GM19023 (cell line): ENCODE data around the gene DNAH17.

Experiments
- ATAC-seq: cut with Tn5 transposase; IDR thresholded peaks from one replicate; pipeline ENCODE4 v1.9.1; 2021; ENCODE audit warnings: mild to moderate bottlenecking, moderate library complexity; ENCODE audit not compliant: unreplicated experiment

Gene DNAH17

DNA sequence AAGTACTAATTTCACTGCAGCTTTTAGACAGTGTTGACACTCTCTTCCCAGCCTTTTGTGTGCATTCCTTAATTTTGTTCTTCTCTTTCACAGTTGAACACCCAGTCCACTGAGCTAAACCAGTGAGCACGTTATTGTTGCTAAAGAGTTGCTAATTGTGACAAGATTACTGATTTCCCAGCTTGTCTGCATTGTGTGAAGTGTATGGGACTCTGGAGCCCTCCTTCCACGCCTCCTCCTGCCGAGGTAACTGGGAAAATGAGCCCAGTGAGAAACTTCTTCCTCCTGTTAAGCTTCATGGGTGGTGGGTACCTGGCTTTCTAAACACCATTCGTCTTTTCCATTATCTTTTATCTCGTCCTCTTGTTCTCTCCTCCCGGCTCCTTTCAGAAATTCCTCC lies 29.8 kb upstream of the DNAH17 start:
- no peak for ATAC-seq

DNA sequence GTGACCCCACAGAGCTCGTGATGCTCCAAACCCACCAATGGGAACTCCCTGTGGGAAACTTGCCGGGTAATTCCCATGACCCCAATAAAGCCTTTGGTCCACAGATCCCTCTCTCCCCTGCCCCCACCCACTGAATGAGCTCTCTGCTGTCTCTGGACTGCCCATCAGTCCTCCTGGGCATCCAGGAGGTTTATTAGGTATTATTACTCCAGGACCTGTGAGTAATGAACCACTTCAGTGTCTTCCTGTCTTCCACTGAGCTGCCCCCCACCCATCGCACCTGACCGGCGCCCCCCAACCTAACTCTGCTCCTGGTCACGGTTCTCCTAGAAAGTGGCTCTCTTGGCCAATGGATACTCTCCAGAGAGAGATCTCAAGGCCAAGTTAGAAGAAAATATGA lies 28.7 kb upstream of the DNAH17 start:
- no peak for ATAC-seq

DNA sequence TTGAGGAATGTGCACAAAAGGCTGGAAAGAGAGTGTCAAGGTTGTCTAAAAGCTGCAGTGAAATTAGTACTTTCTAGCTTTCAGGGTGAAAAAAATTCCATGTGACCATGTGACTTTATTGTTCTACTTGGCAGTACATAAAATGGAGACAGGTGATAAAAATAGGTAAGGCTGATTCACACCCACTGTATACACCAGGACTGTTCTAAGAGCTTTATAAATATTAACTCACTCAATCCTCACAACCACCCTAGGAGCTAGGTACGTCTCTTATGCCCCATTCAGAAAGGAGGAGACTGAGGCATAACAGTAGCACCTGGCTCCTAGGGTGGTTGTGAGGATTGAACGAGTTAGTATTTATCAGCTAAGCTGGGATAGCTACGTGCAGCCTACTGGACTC lies 28.2 kb upstream of the DNAH17 start:
- no peak for ATAC-seq

DNA sequence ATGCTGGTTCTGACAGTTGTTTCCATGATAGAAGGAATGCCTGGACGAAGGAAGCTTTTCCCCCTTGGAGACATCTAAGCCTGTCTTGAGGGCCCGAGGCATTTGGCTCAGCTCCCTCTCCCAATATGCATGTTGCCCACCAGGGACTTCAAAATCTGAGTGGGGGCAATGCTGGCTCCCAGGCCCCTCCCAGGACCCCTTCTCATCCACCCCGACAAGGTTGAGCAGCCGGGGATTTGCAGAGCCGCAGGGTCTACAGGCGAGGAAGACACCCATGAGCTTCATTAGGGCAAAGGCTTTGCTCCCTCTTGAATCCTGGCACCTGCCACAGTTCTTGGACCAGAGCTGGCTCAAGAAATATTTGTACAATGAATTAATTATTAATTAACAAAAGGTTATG lies 25.1 kb upstream of the DNAH17 start:
- no peak for ATAC-seq

DNA sequence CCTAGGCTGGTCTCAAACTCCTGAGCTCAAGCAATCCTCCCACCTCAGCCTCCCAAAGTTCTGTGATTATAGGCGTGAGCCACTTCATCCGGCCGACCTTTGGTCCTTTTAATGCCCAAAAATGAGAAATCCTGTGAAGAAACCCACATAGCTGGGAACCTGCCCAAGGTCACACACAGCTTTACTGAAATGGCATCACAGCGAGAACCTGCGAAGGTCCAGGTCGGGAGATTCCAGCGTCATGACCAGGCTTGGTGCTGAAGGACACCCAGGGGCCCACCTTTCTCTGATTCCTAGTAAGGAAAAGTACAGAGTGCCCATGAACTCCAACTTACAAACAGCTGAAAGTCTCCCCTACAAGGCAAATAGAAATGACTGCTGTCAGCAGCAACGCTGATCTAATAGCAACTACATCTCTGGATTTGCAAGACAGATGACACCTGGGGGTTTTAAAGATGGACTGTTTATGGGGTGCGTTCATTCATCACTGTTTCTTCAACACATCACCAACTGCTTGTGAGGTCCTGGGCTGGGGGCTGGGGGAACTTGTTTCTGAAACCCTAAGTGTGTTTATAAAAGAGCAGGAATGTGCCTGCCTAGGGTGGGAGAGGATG lies 24.5 kb upstream of the DNAH17 start:
- ATAC-seq = no peak

DNA sequence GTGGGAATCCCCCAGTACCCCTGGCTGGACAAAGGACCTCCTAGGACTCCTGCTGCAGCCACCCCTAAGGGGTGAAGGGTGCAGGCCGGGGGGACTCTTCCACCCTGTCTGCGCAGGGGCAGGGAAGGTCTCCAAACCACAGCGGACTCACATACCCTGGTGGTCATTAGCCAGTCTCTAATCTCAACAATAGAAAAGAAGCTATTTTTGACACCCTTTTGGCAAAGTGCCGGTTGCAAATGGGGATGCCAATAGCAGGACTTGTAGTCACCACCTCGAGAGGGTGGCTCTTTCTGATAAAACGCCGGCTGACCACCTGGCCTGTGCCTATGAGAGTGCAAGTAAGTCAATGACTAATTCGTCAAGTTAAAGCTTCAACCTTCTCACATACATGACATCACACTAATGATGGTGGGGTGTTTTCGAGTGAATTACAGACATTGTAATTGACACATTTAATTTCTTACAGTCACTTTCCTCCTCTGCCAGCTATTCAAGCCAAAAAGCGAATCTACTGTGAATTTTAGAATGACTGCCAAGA lies 23.1 kb upstream of the DNAH17 start:
- no peak for ATAC-seq

DNA sequence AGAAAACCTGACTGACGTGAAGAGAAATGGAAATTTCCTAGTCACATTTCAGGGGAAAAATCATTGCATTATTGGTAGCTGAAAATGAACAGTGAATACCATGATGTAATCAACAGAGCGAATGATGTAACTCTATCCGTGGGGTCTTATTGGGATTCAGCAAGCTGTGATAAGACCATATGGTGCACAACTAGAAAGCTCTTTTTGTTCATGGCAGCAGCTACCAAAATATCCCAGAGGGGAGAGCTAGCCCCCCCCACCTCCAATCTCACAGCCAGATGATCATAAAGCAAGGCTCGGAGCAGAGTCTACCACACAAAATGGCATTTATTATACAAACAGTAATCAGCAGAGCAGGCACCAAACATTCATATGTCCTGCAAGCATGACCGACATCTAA lies 22.2 kb upstream of the DNAH17 start:
- ATAC-seq = no peak

DNA sequence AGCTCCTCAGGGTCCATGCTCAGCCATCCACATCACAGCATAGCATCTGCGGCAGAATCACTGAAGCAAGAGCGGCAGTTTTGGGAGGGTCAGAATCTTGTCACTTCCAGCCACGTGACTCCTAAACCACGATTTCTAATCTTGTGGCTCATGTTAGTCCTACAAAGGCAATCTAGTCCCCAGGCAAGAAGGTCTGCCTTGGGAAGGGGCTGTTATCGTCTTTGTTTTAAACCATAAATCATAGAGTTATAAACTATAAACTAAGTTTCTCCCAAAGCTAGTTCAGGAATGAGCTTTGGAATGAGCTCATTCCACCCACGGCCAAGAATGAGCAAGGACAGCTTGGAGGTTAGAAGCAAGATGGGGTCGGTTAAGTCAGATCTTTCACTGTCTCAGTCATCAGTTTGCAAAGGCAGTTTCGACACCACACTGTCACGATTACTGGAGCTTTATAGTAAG lies 20.8 kb upstream of the DNAH17 start:
- no peak for ATAC-seq

DNA sequence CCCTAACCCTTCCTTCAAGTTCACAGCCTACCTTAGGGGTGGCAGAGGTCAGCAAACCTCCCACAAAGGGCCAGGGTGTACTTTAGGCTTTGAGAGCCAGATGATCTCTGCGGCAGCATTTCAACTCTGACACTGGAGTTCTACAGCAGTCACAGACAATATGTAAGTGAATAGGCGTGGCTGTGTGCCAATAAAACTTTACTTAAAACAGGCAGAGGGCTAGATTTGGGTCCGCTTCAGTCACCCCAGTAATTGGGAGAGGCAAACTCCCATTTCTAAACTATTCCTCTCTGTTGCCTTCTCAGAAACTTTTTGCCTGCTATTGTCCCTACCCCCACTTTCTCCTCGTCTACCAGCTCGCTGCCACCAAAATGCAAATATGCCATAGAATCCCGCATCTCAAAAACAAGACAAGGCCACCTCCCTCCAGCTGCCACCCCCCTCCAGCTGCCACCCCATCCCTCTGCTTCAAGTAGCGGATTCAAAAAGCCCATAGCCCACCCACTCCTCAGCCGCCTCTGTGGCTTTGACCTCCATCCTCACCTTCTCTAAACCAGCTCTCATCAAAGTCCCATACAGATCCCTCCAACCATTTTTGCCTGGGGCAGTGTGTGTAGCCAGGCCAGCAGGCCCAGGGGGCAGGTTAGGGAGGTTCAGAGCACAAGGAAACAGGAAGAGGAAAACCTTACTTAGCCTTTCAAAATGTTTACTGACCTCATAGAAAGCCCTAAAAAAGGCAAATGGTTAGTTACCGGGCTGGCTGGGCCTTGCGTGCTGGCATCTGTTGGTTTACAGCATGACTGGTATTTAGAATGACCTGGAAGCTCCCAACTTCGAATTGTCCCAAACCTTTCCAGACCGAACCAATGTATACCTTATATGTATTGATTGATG lies 19.9 kb upstream of the DNAH17 start:
- no peak for ATAC-seq

DNA sequence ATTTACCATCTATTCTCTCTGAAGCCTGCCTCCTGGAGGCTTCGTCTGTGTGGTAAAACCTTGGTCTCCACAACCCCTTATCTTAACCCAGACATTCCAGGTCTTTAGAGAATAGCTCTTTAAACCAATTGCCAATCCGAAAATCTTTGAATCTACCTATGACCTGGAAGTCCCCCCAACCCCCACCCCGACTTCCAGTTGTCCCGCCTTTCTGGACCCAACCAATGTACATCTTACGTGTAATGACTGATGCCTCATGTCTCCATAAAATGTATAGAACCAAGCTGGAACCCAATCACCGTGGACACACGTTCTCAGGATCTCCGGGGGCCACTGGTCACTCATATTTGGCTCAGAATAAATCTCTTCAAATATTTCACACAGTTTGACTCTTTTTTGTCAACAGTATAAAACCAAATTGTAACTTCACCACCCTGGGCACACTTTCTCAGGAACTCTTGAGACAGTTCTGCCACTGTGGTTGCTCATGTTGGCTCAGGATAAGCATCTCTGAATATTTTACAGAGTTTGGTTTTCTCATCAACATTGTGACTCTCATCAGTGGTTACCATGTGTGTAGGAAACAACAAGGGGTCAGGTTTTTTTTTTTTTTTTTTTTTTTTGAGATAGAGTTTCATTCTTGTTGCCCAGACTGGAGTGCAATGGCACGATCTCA lies 18.1 kb upstream of the DNAH17 start:
- no peak for ATAC-seq

DNA sequence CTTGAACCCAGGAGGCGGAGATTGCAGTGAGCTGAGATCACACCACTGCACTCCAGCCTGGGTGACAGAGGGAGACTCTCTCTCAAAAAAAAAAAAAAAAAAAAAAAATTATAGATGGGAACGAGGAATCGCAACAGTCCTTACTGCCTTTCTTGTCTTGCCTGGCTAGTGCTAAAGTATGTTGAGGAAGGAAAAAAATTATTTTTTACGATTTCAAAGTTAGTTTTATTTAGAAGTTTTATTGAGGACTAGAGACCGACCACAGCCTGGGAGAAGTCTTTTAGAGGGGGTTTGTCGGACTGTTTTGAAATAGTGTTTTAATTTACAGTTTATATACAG lies 15.8 kb upstream of the DNAH17 start:
- ATAC-seq = no peak

DNA sequence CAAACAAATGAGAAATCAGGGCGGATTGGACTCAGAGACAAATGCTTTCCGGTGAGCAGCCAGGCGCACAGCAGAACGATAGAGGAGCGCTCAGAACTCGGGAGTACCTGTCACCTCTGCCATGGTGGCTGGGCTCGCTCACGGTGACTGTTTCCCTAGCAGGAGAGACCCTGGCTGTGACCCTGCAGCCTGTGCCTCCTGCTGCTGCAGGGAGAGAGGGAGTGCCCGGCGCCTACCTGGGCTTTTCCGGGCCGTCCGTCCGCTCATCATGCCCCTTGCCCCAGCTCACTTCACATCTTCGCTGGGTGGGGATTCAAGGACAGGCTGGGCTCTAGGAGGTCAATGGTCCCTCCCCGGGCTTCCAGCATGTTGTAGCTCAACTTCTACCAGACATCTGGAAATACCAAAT lies 14.1 kb upstream of the DNAH17 start:
- no peak for ATAC-seq

DNA sequence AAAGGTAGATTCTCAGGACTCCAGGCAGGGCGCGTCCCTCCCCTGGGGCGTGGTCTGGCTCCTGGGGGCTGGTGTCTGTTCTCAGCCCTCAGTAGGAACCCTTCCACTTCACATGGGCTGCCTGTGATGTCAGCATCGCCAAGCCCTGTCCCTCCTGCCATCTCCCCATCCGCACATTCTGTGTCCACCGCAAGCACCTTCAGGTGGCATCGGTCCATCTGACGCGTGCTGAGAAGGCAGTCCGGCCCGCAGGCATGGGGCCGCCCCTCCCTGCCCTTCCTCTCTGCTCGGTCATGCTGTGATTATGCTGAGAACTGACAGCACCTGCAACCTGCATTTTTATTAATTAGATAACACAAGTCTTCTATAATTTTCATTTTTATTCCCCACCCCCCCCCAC lies 12.7 kb upstream of the DNAH17 start:
- no peak for ATAC-seq

DNA sequence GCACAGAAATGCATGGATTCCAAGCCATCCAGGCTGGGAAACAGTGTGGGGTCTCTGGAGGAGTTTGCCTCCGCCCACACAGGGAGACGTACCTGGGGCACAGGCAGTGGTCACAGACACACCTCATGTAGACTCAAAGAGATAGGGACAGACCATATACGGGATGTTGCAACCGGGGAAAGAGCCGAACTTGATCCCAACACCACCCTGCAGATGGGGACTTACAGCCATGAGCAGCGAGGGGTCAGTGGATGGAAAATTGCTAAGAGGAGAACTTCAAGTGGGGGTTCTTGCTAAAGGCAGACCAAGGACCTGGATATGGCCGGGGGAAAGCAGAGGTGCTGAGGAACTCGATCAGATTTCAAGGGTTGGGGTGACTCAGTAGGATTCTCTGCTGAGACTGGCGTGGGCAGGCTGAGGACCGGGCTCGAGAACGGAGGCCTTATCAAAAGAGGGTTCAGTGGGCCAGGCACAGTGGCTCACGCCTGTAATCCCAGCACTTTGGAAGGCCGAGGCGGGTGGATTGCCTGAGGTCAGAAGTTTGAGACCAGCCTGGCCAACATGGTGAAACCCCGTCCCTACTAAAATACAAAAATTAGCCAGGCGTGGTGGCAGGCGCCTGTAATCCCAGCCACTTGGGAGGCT lies 12.0 kb upstream of the DNAH17 start:
- no peak for ATAC-seq

DNA sequence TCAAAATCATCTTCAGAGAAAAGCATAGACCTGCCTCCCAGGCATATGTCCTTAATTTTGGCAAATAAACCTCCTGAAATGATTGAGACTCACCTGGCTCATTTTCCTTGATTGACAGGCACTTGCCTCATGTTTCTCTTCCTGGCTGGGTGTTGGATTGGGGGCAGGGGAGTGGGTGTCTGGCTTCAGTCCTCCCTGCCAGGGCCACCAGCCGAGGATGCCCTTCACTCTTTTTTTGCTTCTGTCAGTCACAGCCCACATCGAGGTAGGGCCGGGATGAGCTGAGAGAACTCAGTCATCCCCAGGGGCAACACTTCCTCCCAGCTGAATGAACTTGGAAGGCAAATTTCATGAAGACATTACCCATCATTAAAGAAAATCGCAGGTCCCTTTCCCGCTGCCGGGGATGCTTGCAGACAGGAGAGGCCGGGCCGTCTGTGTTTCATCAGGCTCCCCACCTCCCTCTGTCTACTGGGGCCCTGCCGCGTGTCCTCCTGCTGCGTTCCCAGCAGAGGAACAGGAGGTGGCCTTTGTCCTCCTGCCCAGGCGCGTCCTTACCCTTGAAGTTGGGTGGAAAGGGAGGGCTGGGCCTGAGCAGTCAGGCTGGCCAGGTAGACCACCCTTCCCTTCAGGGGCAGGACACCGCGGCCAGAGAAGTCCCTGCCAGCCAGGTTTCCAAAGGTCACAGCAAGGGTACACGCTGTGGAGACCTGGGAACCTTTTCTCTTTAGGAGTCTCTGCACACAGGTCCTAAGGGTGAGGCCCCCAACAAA lies 11.2 kb upstream of the DNAH17 start:
- no peak for ATAC-seq

DNA sequence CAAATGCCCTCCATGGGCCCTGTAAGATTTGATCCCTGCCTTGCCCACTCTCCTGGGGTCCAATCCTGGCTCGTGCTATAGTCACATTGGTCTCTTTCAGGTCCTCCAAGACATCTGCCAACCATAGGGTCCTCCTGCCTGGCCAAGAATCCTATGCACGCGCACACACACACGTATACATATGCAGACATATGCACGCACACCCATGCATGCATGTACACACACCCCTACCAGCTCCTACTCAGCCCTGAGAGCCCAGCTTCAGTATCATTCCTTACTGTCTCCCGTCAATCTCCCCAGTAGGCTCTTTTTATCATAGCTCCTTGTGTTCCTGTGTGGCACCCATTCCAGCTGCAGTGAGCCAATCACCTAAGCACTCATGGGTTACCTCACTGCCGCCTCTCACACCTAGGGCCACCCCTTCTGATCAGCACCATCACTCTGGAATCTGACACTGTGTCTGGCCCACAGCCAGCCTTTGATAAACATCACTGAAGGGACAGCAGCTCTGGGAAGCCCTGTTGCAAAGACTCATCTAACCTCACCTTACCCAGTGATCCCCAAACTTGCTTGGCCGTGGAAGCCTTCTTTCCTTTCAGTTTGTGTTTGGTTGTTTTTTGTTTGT lies 7.9 kb upstream of the DNAH17 start:
- no peak for ATAC-seq

DNA sequence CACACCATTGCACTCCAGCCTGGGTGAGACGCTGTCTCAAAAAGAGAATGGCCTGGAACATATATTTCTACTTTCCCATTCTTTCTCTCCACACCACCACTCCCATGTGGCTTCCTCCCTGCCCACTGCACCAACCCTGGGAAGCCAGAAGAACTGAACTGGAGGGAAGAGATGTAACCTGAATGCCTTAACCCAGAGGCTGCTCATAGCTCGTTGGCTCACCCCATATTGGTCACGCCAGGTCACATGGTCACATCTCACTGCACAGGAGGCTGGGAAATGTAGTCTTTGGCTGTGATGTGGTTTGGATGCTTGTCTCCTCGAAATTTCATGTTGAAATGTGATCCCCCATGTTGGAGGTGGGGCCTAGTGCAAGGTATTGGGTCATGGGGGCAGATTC lies 5.9 kb upstream of the DNAH17 start:
- ATAC-seq = no peak

DNA sequence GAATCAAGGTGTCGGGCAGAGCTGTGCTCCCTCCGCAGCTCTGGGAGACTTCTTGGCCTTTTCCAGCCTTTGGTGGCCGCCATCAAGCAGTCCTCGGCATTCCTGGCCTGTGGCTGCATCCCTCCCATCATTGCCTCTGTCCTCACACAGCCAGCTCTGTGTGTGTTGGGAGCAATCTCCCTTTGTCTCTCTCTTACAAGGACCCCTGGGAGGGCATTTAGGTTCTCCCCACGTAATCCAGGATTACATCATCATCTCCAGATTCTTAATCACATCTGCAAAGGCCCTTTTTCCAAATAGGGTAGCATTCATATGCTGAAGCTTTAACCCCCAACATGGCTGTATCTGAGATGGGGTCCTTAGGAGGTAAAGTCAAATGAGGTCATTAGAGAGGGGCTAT lies 4.1 kb upstream of the DNAH17 start:
- ATAC-seq = no peak

DNA sequence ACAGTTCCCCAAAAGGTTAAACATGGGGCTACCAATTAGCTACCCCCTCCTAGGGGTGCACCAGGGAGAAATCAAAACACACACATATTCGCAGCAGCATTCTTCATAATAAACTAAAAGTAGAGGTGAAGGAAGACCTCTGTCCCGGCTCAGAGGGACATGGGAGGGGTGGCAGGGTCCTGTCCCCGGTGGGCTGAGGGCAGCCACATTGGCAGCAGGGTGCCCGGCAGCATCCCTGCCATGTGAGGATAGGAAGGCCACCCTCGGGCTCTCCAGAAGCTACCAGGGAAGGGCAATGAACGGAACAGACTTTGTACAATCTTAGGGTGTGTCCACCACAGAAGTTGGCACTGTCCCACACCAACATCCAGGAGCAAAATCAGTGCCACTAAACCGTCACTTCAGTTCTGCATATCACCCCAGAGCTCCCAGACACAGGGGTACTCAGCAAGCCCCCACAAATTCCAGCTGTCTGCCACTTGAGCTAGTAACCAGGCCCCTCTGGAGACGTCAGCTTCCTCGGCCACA lies 3.1 kb upstream of the DNAH17 start:
- no peak for ATAC-seq
